Loucy (cell line): ENCODE data around the gene CDNF.

Experiments
- CTCF ChIP-seq: fragments of 200-600 bp; sonication (generic); conservative IDR thresholded peaks from 2 replicates; pipeline ENCODE4 v1.5.1; 2014; ENCODE audit warnings: mild to moderate bottlenecking, antibody characterized with exemption, low read length
- EZH2phosphoT487 ChIP-seq: fragments of 200-600 bp; IDR thresholded peaks from 2 replicates; pipeline ENCODE4 v1.6.1; 2018; ENCODE audit warnings: antibody characterized with exemption, mild to moderate bottlenecking, moderate library complexity, borderline replicate concordance

DNA sequence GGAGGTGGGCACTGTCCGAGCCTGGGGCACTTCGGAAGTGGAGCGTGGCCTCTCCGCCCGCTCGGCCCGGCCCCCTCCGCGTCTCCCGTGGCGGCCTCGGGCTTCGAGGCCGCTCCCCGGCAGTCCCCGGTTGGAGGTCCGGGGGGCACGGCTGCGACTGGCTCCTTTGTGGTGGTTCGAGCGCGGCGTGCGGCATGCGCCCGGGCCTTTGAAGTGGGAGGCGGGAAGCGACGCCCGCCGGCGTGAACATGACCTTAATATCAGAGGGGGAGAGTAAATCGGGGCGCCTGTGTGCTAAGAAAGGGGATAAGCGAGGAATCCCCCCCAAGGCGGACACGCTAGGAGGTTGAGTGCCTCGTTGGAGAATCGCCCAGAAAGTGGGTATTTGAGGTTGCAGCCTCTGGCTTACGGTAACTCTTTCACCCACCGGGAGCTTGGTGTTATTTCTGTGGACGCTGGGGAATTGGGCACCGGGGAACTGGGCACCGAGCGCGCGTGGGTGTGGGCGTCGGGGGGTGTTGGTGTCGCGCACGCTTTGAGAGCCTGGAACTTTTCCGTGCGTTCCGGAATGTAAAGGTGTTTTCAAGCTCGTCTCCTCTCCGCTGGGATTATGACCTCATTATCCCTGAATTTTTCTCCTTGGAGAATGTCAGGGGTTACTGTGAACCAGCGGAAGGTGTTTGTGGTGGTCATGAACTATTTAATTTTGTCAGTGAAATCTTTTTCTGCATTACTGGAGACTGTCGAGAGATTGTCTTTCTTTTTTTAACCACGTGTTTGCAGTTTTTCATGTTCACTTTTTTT lies 41.5 kb upstream of the CDNF start:
- TF ChIP-seq CTCF = no peak
- TF ChIP-seq EZH2phosphoT487 = no peak
